GM19463 (cell line): ENCODE measurements around the gene CARTPT.
A peak's percentile ranks its signal among the peaks of the same experiment; 100 is the strongest.

Source experiments
- ATAC-seq: cut with Tn5 transposase; IDR thresholded peaks from one replicate; pipeline ENCODE4 v1.9.1; 2021; ENCODE audit warnings: mild to moderate bottlenecking, moderate library complexity; ENCODE audit not compliant: unreplicated experiment

The CARTPT gene

GRCh38 chr5:71737931-71738539 is 19.0 kb downstream of the CARTPT start:
- no peak for ATAC-seq

GRCh38 chr5:71738662-71739361 is 19.7 kb downstream of the CARTPT start:
- ATAC-seq: no peak

GRCh38 chr5:71740015-71740753 is 21.1 kb downstream of the CARTPT start:
- peak; percentile 91 for ATAC-seq

- ATAC-seq: no peak
These were observed 24.1 kb downstream of the CARTPT start for GRCh38 chr5:71743155-71743554.

- no peak for ATAC-seq
These were observed 25.1 kb downstream of the CARTPT start for GRCh38 chr5:71744009-71744790.

GRCh38 chr5:71747182-71747581 is 28.1 kb downstream of the CARTPT start:
- no peak for ATAC-seq

- ATAC-seq: no peak
These were observed 29.3 kb downstream of the CARTPT start for GRCh38 chr5:71748360-71748759.

- no peak for ATAC-seq
These were observed 32.3 kb downstream of the CARTPT start for GRCh38 chr5:71751422-71751821.

- no peak for ATAC-seq
These were observed 33.5 kb downstream of the CARTPT start for GRCh38 chr5:71752441-71753190.

GRCh38 chr5:71757590-71758543 is 38.8 kb downstream of the CARTPT start:
- peak; percentile 93 for ATAC-seq

GRCh38 chr5:71762826-71763225 is 43.8 kb downstream of the CARTPT start:
- ATAC-seq: no peak

GRCh38 chr5:71767661-71768060 is 48.6 kb downstream of the CARTPT start:
- ATAC-seq: no peak

GRCh38 chr5:71769287-71769686 is 50.2 kb downstream of the CARTPT start:
- ATAC-seq: no peak

GRCh38 chr5:71770381-71770780 is 51.3 kb downstream of the CARTPT start:
- ATAC-seq: no peak
